Cardiac fibroblast (primary cell): ENCODE results near the gene TBATA.

Experiments used
- DNase-seq, 2 donors: peaks; one replicate each; pipeline versions ENCODE4 v3.0.0 to v3.0.0-alpha.2; 2010; ENCODE audit warnings: low read depth in 2 of 2
- H3K4me3 ChIP-seq, 2 donors: replicated peaks in 1 of 2; 1 replicate in 1 of 2; 2 replicates in 1 of 2; pipeline ENCODE4 v1.5.1; 2011; ENCODE audit warnings: low read depth in 2 of 2, low read length in 2 of 2, mild to moderate bottlenecking in 2 of 2, moderate library complexity in 1 of 2
- CTCF ChIP-seq: IDR thresholded peaks from one replicate; pipeline ENCODE4 v1.5.1; 2011; ENCODE audit warnings: low read depth, mild to moderate bottlenecking, low read length, inconsistent platforms

TBATA gene

GRCh38 chr10:70830164-70830563, 45.0 kb upstream of the TBATA start:
- no peak overlapping the region for H3K4me3 ChIP-seq
- no peak for TF ChIP-seq CTCF
- no peak for DNase-seq

DNA sequence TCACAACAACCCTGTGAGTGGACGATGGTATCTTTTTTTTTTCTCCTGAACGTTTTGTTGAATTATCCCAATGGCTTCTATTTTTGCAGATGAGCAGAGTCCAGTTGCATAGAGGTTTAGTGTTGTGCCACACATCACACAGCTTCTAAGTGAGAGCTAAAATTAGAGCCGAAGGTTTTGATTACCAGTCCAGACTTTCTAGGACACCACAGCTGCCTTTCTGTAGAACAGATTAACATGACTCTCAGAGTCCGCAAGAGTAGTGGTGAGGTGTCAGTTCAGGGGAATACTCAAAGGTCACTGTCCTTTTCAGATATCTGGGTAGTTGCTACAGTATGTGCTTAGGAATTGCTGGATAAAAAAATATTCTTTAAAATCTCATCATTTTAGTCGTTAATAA, 44.4 kb upstream of the TBATA start:
- no peak overlapping the region for H3K4me3 ChIP-seq
- TF ChIP-seq CTCF, result no peak
- DNase-seq, result no peak

DNA sequence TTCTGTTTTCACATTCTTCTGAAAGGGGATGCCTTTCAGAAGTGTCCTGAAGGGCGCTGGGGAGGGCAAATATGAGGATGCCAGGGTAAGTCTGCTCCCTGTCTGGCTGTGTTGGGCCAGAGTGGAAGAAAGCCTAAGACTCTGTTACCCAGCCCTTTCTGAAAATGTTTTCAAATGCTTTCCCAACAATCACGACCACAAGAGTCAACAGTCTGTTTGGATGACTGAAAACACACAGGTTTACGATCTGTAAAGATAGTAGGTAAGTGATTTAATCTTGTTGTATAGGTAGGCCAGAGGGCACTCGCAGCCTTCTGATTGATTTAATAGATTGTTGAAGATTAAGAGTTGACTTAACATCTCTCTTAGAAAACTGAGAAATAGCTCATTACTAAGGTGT, 43.7 kb upstream of the TBATA start:
- TF ChIP-seq CTCF, result no peak
- no peak for DNase-seq

DNA sequence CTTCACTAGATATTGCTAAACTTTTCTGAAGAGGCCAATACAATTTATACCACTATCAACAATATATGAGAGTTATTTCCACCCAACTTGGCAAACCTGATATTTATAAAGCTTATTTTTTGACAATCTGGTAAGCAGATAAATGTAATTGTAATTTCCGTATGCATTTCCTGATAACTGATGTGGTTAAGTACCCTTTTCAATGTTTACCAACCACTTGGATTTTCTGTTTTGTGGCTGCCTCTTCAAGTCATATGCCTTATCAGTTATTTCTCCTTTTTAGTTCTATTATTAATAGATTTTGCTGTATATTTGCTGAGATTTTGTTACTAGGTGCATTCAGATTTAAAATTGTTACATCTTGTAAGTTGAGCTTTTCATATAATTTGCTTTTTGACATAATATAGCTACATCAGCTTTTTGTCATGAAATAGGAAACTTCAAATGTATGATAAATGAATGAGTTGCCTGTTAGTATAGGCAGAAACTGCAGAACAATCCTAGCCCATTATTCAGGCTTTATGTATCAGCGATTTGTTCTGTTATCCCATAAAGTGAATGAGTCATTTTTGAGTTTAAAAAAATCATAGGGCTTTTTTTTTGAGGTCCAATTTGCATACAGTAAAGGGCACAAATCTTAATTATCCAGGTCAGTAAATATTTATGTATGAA, 42.0 kb upstream of the TBATA start:
- peak in 1 of 2 donors; percentile 57 for DNase-seq
- TF ChIP-seq CTCF, result no peak
- H3K4me3 ChIP-seq, result no peak overlapping the region

More for the DNA sequence above, 43.7 kb upstream of the TBATA start:
- H3K4me3 ChIP-seq, result no peak overlapping the region

GRCh38 chr10:70822076-70822820, 37.1 kb upstream of the TBATA start:
- DNase-seq, result no peak
- H3K4me3 ChIP-seq, result no peak overlapping the region
- no peak for TF ChIP-seq CTCF

GRCh38 chr10:70820976-70821750, 36.0 kb upstream of the TBATA start:
- TF ChIP-seq CTCF, result no peak
- no peak for DNase-seq
- no peak overlapping the region for H3K4me3 ChIP-seq
